ENCODE results near the gene PRRX2. TPM values are rescaled to one million over a fixed set of nuclear protein-coding genes. Genes with fewer than 3 reads are reported as not detected.
"Not testable (repeated sequence)": the region's sequence is repeated elsewhere in the genome, so short reads cannot be mapped to it uniquely, and the experiment has no call there.

PRRX2 gene
- total RNA-seq, 2 donors from 2014 or later, result 3.3 to 6.1 TPM

GRCh38 chr9:129761293-129761900 lies 96.0 kb downstream of the PRRX2 start:
- no peak for ATAC-seq (replicated peaks in 1 of 2)
- Mint-ChIP-seq H3K27me3 (ENCODE audit: low read depth) (peaks cover 6% of the 10 kb centered on the region), H3K4me3 (no peak overlapping the region), H3K36me3 (ENCODE audit: insufficient read depth in 2 of 2) (no peaks in the 10 kb centered on the region), H3K4me1 (ENCODE audit: low read depth) (peaks cover 19% of the 10 kb centered on the region), H3K9me3 (no peaks in the 10 kb centered on the region), H3K27ac (no peak overlapping the region)
- DNase-seq, result no peak

- Mint-ChIP-seq H3K4me3 (no peak overlapping the region), H3K9me3 (no peaks in the 10 kb centered on the region), H3K27me3 (ENCODE audit: low read depth) (peaks cover 6% of the 10 kb centered on the region), H3K27ac (no peak overlapping the region), H3K36me3 (ENCODE audit: insufficient read depth in 2 of 2) (no peaks in the 10 kb centered on the region), H3K4me1 (ENCODE audit: low read depth) (peaks cover 15% of the 10 kb centered on the region)
- ATAC-seq (replicated peaks in 1 of 2) (no peak), DNase-seq (no peak)
Measured at GRCh38 chr9:129761901-129762369, 96.5 kb downstream of the PRRX2 start.

GRCh38 chr9:129762370-129762984 lies 97.0 kb downstream of the PRRX2 start:
- not testable (repeated sequence) for H3K36me3 Mint-ChIP-seq (ENCODE audit: insufficient read depth in 2 of 2); H3K4me3 Mint-ChIP-seq; H3K9me3 Mint-ChIP-seq; H3K27ac Mint-ChIP-seq; H3K27me3 Mint-ChIP-seq (ENCODE audit: low read depth); H3K4me1 Mint-ChIP-seq (ENCODE audit: low read depth); ATAC-seq (replicated peaks in 1 of 2); DNase-seq

GRCh38 chr9:129762985-129763926 lies 97.8 kb downstream of the PRRX2 start:
- Mint-ChIP-seq H3K36me3 (ENCODE audit: insufficient read depth in 2 of 2) (no peaks in the 10 kb centered on the region), H3K9me3 (no peaks in the 10 kb centered on the region), H3K4me1 (ENCODE audit: low read depth) (peaks cover 2% of the 10 kb centered on the region), H3K27me3 (ENCODE audit: low read depth) (peaks cover 2% of the 10 kb centered on the region), H3K4me3 (no peak overlapping the region), H3K27ac (no peak overlapping the region)
- no peak for ATAC-seq (replicated peaks in 1 of 2)
- DNase-seq, result no peak

GRCh38 chr9:129765764-129766317 lies 100.4 kb downstream of the PRRX2 start:
- Mint-ChIP-seq H3K4me1 (ENCODE audit: low read depth) (no peaks in the 10 kb centered on the region), H3K4me3 (no peak overlapping the region), H3K36me3 (ENCODE audit: insufficient read depth in 2 of 2) (no peaks in the 10 kb centered on the region), H3K27ac (no peak overlapping the region), H3K27me3 (ENCODE audit: low read depth) (no peaks in the 10 kb centered on the region), H3K9me3 (no peaks in the 10 kb centered on the region)
- ATAC-seq (replicated peaks in 1 of 2) (no peak), DNase-seq (no peak)

- H3K9me3 Mint-ChIP-seq, result no peaks in the 10 kb centered on the region
- ATAC-seq (replicated peaks in 1 of 2), result no peak
- no peaks in the 10 kb centered on the region for H3K4me1 Mint-ChIP-seq (ENCODE audit: low read depth)
- H3K27me3 Mint-ChIP-seq (ENCODE audit: low read depth), result no peaks in the 10 kb centered on the region
- no peak overlapping the region for H3K4me3 Mint-ChIP-seq
- no peak for DNase-seq
- H3K36me3 Mint-ChIP-seq (ENCODE audit: insufficient read depth in 2 of 2), result no peaks in the 10 kb centered on the region
- no peak overlapping the region for H3K27ac Mint-ChIP-seq
Measured at GRCh38 chr9:129768486-129768885, 103.0 kb downstream of the PRRX2 start.

GRCh38 chr9:129769669-129770068 lies 104.2 kb downstream of the PRRX2 start:
- Mint-ChIP-seq H3K27me3 (ENCODE audit: low read depth) (no peaks in the 10 kb centered on the region), H3K9me3 (no peaks in the 10 kb centered on the region), H3K4me3 (no peak overlapping the region), H3K27ac (no peak overlapping the region), H3K4me1 (ENCODE audit: low read depth) (no peaks in the 10 kb centered on the region), H3K36me3 (ENCODE audit: insufficient read depth in 2 of 2) (no peaks in the 10 kb centered on the region)
- ATAC-seq (replicated peaks in 1 of 2) (no peak), DNase-seq (no peak)

GRCh38 chr9:129770741-129771140 lies 105.3 kb downstream of the PRRX2 start:
- Mint-ChIP-seq H3K27ac (no peak overlapping the region), H3K9me3 (no peaks in the 10 kb centered on the region), H3K27me3 (ENCODE audit: low read depth) (no peaks in the 10 kb centered on the region), H3K4me1 (ENCODE audit: low read depth) (no peaks in the 10 kb centered on the region), H3K36me3 (ENCODE audit: insufficient read depth in 2 of 2) (no peaks in the 10 kb centered on the region), H3K4me3 (no peak overlapping the region)
- DNase-seq (no peak), ATAC-seq (replicated peaks in 1 of 2) (no peak)

Other genes starting within 250 kb of the PRRX2 start
- gene C9orf50, start 44.5 kb upstream of the PRRX2 start, total RNA-seq, result under 1 TPM in 1 of 2 donors, not detected in 1; 0.31 TPM
- 10 to 100 TPM; 39.3 to 51.9 TPM for gene NTMT1, start 39.5 kb upstream of the PRRX2 start, total RNA-seq
- 10 to 100 TPM; 16.9 to 20.2 TPM for gene ASB6, start 23.5 kb upstream of the PRRX2 start, total RNA-seq
- under 1 TPM; 0.48 to 0.74 TPM for gene PTGES, start 87.4 kb downstream of the PRRX2 start, total RNA-seq
- gene TOR1B, start 137.5 kb downstream of the PRRX2 start, total RNA-seq, result 10 to 100 TPM; 19.9 to 32.0 TPM
- 10 to 100 TPM; 47.0 to 49.3 TPM for gene TOR1A, start 158.5 kb downstream of the PRRX2 start, total RNA-seq
- 10 to 100 TPM; 44.6 to 51.7 TPM for gene C9orf78, start 169.6 kb downstream of the PRRX2 start, total RNA-seq
- gene USP20, start 169.8 kb downstream of the PRRX2 start, total RNA-seq, result 10 to 100 TPM; 74.4 to 77.9 TPM